ENCODE measurements around the gene PCDH9. TPM values are rescaled to one million over a fixed set of nuclear protein-coding genes. Genes with fewer than 3 reads are reported as not detected.

The PCDH9 gene
- total RNA-seq, 1 donor from 2014 or later = 9.8 TPM

DNA sequence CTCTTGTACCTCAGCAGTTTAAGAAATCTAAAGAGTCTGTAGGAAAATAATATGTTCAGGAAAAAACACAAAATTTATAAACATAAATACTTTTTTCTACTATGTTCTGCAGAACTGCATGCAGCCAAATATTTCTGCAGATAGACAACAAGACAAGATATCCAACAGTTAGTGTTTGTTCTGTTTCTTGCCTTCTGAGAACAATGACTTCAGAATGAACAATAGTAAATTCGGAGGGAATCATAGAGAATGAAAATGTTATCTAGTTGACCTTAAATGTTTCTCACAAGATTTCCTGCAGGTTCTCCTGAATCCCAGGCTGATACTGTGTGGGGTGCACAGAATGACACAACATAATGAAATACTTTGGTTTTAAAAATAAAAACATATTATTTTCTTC lies 180.4 kb downstream of the PCDH9 start:
- Mint-ChIP-seq H3K9me3 (ENCODE audit: low read depth) (no peaks in the 10 kb centered on the region), H3K4me1 (ENCODE audit: low read depth) (peaks cover 27% of the 10 kb centered on the region), H3K36me3 (ENCODE audit: low read depth) (no peaks in the 10 kb centered on the region), H3K27ac (ENCODE audit: unreplicated experiment) (no peak overlapping the region), H3K4me3 (ENCODE audit: unreplicated experiment) (no peak overlapping the region), H3K27me3 (ENCODE audit: low read depth) (no peaks in the 10 kb centered on the region)
- TF ChIP-seq, protein P1, sequence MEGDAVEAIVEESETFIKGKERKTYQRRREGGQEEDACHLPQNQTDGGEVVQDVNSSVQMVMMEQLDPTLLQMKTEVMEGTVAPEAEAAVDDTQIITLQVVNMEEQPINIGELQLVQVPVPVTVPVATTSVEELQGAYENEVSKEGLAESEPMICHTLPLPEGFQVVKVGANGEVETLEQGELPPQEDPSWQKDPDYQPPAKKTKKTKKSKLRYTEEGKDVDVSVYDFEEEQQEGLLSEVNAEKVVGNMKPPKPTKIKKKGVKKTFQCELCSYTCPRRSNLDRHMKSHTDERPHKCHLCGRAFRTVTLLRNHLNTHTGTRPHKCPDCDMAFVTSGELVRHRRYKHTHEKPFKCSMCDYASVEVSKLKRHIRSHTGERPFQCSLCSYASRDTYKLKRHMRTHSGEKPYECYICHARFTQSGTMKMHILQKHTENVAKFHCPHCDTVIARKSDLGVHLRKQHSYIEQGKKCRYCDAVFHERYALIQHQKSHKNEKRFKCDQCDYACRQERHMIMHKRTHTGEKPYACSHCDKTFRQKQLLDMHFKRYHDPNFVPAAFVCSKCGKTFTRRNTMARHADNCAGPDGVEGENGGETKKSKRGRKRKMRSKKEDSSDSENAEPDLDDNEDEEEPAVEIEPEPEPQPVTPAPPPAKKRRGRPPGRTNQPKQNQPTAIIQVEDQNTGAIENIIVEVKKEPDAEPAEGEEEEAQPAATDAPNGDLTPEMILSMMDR (IDR thresholded peaks at IDR 0.05) = no peak
- no peak for DNase-seq (ENCODE audit: low spot score)

DNA sequence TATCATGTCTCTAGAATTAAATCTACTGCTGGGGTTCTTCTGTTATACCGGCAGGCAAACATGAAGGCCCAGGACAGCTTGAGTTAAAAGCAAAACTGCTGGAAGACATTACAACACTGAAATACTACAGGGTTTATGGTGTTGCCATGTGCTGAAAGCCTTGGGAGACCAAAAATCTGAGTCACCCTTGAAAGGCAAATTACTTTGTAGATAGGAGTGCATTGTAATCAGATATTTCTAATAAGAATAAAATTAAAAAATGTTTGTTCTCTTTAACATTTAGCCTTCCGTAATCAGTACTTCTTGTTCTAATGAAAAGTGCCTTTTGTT lies 181.3 kb downstream of the PCDH9 start:
- no peak for DNase-seq (ENCODE audit: low spot score)
- Mint-ChIP-seq H3K4me1 (ENCODE audit: low read depth) (peaks cover 37% of the 10 kb centered on the region), H3K36me3 (ENCODE audit: low read depth) (no peaks in the 10 kb centered on the region), H3K9me3 (ENCODE audit: low read depth) (no peaks in the 10 kb centered on the region), H3K27ac (ENCODE audit: unreplicated experiment) (peak overlapping the region; percentile 85), H3K4me3 (ENCODE audit: unreplicated experiment) (no peak overlapping the region), H3K27me3 (ENCODE audit: low read depth) (no peaks in the 10 kb centered on the region)
- TF ChIP-seq, protein P1 (IDR thresholded peaks at IDR 0.05) = no peak

DNA sequence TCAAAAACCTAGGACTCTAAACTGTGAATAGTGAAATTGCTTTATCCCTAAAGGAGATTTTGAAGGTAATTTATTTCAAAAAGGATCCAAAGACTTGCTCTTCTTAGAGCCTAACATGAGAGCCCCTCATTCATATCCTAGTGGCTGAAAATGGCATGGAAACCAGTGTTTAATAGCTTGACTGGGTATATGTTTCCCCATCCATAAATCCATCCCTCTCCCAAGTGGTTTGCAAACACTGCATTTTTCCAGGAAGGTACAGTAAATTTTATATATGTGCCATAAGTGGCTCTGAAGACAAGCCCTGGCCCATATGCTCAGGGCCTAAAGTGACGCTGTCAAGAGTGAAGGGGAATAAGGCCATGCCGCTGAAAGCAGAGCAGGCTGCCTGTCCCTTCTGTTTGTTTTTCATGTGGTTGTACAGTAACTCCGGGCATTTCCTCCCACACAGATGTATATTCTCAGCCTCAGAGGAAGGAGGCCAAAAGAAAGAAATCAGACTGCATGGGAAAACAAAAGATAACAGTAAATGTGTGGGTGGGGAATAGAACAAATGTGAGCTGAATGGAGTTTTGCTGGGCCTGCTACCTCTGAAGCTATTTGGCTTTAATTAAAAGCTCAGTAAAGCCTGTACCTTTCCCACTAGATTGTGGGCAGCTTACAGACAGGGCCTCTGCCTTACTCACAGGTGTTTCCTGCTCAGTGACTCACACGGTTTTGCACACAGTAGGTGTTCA lies 181.9 kb downstream of the PCDH9 start:
- peak overlapping the region; percentile 85 for H3K27ac Mint-ChIP-seq (ENCODE audit: unreplicated experiment)
- H3K9me3 Mint-ChIP-seq (ENCODE audit: low read depth) = no peaks in the 10 kb centered on the region
- peaks cover 37% of the 10 kb centered on the region for H3K4me1 Mint-ChIP-seq (ENCODE audit: low read depth)
- no peak for DNase-seq (ENCODE audit: low spot score)
- no peaks in the 10 kb centered on the region for H3K27me3 Mint-ChIP-seq (ENCODE audit: low read depth)
- no peak overlapping the region for H3K4me3 Mint-ChIP-seq (ENCODE audit: unreplicated experiment)
- H3K36me3 Mint-ChIP-seq (ENCODE audit: low read depth) = no peaks in the 10 kb centered on the region
- TF ChIP-seq, protein P1 (IDR thresholded peaks at IDR 0.05) = peak; percentile 59

DNA sequence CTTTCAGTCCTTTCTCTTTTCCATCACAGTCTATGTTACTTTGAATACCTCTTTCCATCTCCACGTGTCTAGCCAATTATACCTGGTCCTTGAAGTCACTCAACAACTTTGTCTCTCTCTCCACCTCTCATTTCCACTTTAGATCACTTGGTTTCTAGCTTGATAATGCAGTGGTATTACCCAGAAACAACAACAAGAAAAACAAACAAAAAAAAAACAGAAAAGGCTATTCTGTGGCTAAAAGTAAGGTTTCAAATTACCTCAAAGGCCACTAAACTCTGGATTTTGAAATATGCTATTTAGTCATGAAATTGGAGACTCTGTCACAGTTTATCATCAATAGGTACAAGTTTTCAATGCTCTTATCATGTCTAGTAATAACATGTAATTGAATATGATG lies 184.8 kb downstream of the PCDH9 start:
- DNase-seq (ENCODE audit: low spot score) = no peak

DNA sequence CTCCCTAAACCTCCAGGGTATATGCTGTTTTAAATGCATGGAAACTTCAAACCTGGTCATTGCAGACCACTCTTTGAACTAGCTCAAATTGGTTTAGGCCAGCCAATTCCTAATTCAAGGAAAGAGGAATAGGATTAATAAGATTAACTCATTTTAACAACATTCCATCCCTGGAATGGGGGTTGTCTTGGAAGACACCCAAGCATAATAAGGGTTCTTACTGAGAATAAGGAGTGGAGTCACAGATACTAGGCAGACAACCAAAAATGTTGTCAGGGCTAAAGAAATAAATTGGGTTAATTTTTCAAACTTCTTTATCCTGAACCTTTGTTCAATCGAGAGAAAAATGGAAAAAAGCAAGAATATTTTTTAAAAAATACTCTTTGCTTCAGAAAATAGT lies 186.2 kb downstream of the PCDH9 start:
- Mint-ChIP-seq H3K27me3 (ENCODE audit: low read depth) (no peaks in the 10 kb centered on the region), H3K4me3 (ENCODE audit: unreplicated experiment) (no peak overlapping the region)
- DNase-seq (ENCODE audit: low spot score) = no peak

More for the DNA sequence above, 184.8 kb downstream of the PCDH9 start:
- TF ChIP-seq, protein P1 (IDR thresholded peaks at IDR 0.05) = no peak
- H3K27ac Mint-ChIP-seq (ENCODE audit: unreplicated experiment) = no peak overlapping the region
- H3K4me3 Mint-ChIP-seq (ENCODE audit: unreplicated experiment) = no peak overlapping the region
- peaks cover 2% of the 10 kb centered on the region for H3K9me3 Mint-ChIP-seq (ENCODE audit: low read depth)
- H3K4me1 Mint-ChIP-seq (ENCODE audit: low read depth) = peaks cover 37% of the 10 kb centered on the region
- H3K27me3 Mint-ChIP-seq (ENCODE audit: low read depth) = no peaks in the 10 kb centered on the region
- H3K36me3 Mint-ChIP-seq (ENCODE audit: low read depth) = no peaks in the 10 kb centered on the region

More for the DNA sequence above, 186.2 kb downstream of the PCDH9 start:
- Mint-ChIP-seq H3K36me3 (ENCODE audit: low read depth) (no peaks in the 10 kb centered on the region), H3K9me3 (ENCODE audit: low read depth) (peaks cover 2% of the 10 kb centered on the region), H3K27ac (ENCODE audit: unreplicated experiment) (no peak overlapping the region), H3K4me1 (ENCODE audit: low read depth) (peaks cover 35% of the 10 kb centered on the region)
- TF ChIP-seq, protein P1 (IDR thresholded peaks at IDR 0.05) = no peak
